HG03558 (cell line): ENCODE results near the gene SLCO1B1.

Experiments used
- ATAC-seq: cut with Tn5 transposase; IDR thresholded peaks from one replicate; pipeline ENCODE4 v1.9.1; 2021; ENCODE audit warnings: moderate number of reproducible peaks; ENCODE audit not compliant: unreplicated experiment; ENCODE audit errors: extremely low read depth

Gene SLCO1B1

GRCh38 chr12:21220266-21220665 lies 89.3 kb downstream of the SLCO1B1 start:
- ATAC-seq = no peak

- ATAC-seq = no peak
Measured at GRCh38 chr12:21221072-21221471, 90.1 kb downstream of the SLCO1B1 start.

- no peak for ATAC-seq
Measured at GRCh38 chr12:21221778-21222177, 90.8 kb downstream of the SLCO1B1 start.

GRCh38 chr12:21223930-21224329 lies 92.9 kb downstream of the SLCO1B1 start:
- ATAC-seq = no peak

- no peak for ATAC-seq
Measured at GRCh38 chr12:21234395-21234794, 103.4 kb downstream of the SLCO1B1 start.

- ATAC-seq = no peak
Measured at GRCh38 chr12:21239866-21240265, 108.9 kb downstream of the SLCO1B1 start.

GRCh38 chr12:21248679-21249078 lies 117.7 kb downstream of the SLCO1B1 start:
- ATAC-seq = no peak

GRCh38 chr12:21252070-21252469 lies 121.1 kb downstream of the SLCO1B1 start:
- ATAC-seq = no peak

GRCh38 chr12:21257172-21257571 lies 126.2 kb downstream of the SLCO1B1 start:
- no peak for ATAC-seq

GRCh38 chr12:21264232-21264631 lies 133.2 kb downstream of the SLCO1B1 start:
- no peak for ATAC-seq

- no peak for ATAC-seq
Measured at GRCh38 chr12:21265932-21266331, 134.9 kb downstream of the SLCO1B1 start.

GRCh38 chr12:21276826-21277225 lies 145.8 kb downstream of the SLCO1B1 start:
- ATAC-seq = no peak
